ENCODE measurements around the gene TMTC2.

TMTC2 gene

DNA sequence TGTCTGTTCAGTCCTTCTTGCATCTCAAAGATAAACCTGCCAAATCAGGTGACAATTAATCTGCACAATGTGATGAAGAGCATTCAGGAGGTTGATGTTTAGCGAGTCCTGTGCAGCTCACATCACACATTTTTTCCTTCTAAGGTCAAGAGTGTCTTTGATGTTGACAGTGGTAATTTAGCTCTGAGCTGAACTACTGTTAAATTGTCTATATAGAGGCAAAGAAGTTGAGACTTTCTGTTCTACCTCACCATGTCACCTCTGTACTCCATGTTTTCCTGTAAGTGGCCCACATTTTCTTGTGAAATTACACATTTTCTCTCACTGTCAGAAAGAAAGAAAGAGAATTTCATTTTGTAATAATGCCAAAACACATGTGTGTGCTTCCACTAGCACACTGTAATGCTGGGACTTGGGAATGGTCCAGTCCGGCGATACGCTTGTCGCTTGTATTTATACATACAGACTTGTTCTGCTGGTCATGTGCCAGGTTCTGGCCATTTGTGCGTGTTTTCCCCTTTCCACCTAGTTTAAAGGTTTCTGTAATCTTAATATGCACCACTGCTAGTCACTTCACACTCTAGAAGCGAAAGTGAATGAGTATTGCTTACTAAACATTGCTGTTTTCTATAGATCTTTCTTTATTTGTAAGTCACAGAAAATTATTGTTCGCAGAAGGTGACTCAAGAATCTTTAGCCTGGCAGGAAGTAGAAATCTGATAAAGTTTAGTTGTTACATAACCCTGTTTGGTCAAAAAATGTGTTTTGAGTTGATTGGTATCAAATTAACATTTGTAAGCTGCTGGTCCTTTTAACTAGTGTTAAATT, 328.9 kb downstream of the TMTC2 start:
- DNase-seq (ENCODE audit: low read depth in 2 of 2): no peak

DNA sequence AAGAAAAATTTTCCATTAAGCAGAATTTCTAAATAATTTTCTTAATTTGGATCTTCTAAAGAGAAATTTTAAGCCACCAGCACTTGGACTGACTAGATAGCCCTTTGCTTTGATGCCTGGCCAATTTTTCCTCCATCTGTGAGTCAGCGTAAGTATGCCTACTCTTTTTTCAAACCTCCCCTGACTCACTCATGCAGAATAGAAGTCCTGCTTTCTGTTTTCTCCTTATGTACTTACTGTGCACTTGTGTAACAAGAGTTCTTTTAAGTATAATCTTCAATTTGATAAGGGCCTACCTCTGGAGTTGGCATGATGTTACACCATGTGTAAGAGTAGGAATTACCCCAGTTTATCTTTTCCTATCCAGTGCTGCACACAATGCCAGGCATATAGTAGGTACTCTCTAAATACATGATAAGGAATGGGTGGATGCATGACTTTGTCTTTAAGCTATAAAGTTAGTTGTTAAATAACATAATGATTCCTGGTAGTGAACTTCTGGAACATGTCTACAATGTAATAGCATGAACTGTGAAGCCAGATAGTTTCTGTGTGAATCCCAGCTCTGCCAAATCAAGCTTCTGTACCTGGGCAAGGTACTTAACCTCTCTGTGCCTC, 329.6 kb downstream of the TMTC2 start:
- DNase-seq (ENCODE audit: low read depth in 2 of 2): no peak

- DNase-seq (ENCODE audit: low read depth in 2 of 2): no peak
Observed at GRCh38 chr12:83016991-83017390, 330.3 kb downstream of the TMTC2 start.

GRCh38 chr12:83018088-83018487, 331.4 kb downstream of the TMTC2 start:
- no peak for DNase-seq (ENCODE audit: low read depth in 2 of 2)

DNA sequence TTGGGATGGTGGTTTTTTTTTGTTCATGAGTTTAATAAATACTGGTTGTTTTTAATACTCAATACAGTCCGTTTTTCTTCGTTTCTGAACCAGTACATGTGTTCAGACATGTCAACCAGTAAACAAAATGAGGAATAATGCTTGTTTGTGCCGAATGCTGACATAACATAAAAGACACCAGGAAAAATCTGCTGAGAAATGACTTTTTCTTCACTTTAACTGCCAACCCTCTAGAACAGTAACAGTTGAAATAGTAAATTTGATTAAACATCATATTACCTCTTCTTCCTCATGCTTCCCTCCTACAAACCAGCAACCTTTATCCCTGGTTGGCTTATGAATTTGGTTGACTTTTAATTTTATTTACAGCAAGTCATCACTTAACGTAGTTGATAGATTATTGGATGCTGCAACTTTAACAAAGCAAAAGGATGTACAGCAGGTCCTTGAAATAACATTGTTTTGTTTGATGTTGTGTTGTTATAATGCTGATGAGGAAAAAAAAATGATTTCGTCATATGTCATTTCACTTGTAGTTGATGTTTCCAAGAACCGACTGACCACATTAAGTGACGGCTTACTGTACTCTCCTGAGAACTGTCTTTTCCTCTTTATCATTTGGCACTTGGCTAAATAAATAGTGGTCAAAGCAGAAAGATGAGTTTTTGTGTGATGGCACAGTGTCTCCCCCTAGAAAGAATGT, 340.5 kb downstream of the TMTC2 start:
- no peak for DNase-seq (ENCODE audit: low read depth in 2 of 2)

DNA sequence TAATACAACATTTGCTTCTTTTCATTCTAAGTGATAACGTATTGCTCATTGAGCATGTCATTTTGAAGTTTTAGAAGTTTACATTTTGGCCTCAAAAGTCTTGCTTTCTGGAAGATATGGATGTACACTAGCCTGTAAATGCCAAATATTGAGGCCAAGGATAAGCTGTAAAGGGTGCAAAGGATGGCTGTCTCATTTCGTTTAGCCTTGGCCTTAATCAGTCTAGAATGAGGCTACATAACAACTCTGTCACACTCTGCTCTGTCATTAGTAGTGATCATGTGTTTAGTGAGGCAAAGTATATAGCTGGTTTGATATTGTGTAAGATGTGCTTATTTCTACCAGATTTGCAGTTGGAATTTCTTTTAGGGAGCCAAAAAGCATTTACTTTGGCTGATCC, 344.5 kb downstream of the TMTC2 start:
- DNase-seq (ENCODE audit: low read depth in 2 of 2): no peak

- no peak for DNase-seq (ENCODE audit: low read depth in 2 of 2)
Observed at GRCh38 chr12:83036847-83037246, 350.1 kb downstream of the TMTC2 start.

GRCh38 chr12:83039413-83039812, 352.7 kb downstream of the TMTC2 start:
- no peak for DNase-seq (ENCODE audit: low read depth in 2 of 2)

DNA sequence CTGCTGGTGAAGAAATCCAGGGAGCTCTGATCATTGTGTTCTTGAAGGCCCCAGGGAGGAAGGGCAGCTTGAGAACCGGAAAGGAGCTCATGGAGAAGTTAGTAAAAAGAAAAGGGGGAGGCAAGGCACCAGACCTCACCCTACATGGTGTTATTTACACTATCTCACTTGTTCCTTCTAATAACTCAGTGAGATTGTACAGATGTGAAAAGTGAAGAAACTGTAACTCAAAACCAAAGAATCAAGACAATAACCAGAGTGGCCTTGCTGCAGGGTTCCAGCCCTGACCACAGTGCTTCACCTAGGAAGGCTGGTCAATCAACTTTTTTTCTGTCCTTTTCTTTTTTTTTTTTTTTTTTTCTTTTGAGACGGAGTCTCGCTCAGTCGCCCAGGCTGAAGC, 353.6 kb downstream of the TMTC2 start:
- no peak for DNase-seq (ENCODE audit: low read depth in 2 of 2)

- DNase-seq (ENCODE audit: low read depth in 2 of 2): no peak
Observed at GRCh38 chr12:83040991-83041390, 354.3 kb downstream of the TMTC2 start.

- no peak for DNase-seq (ENCODE audit: low read depth in 2 of 2)
Observed at GRCh38 chr12:83042441-83043200, 355.9 kb downstream of the TMTC2 start.

GRCh38 chr12:83044736-83045135, 358.0 kb downstream of the TMTC2 start:
- no peak for DNase-seq (ENCODE audit: low read depth in 2 of 2)

DNA sequence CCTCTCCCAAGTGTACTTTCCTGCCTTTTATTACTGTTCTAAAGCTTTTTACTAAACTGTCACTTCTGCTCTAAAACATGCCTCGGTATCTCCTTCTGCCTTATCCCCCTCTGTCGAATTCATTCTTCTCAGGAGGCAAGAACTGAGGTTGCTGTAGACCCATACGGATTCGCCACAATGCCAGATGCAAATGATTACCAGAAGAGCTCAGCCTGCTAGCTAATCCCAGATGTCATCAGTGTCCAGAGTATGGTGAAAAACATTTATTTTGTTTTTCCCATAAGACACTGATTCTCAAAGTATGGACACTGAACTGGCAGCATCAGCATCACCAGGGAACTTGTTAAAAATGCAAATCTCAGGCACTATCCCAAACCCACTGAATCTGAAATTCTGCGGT, 359.3 kb downstream of the TMTC2 start:
- no peak for DNase-seq (ENCODE audit: low read depth in 2 of 2)

DNA sequence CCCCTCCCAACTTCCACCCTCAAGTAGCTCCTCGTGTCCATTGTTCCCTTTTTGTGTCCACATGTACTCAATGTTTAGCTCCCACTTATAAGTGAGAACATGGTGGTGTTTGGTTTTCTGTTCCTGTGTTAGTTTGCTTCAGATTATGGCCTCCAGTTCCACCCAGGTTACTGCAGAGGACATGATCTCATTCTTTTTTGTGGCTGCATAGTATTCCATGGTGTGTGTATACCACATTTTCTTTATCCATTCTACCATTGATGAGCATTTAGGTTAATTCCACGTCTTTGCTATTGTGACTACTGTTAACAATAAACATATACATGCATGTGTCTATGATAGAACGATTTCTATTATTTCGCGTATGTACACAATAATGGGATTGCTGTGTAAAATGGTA, 362.6 kb downstream of the TMTC2 start:
- DNase-seq (ENCODE audit: low read depth in 2 of 2): no peak

- DNase-seq (ENCODE audit: low read depth in 2 of 2): no peak
Observed at GRCh38 chr12:83052890-83053541, 366.3 kb downstream of the TMTC2 start.

- no peak for DNase-seq (ENCODE audit: low read depth in 2 of 2)
Observed at GRCh38 chr12:83057436-83057835, 370.7 kb downstream of the TMTC2 start.

DNA sequence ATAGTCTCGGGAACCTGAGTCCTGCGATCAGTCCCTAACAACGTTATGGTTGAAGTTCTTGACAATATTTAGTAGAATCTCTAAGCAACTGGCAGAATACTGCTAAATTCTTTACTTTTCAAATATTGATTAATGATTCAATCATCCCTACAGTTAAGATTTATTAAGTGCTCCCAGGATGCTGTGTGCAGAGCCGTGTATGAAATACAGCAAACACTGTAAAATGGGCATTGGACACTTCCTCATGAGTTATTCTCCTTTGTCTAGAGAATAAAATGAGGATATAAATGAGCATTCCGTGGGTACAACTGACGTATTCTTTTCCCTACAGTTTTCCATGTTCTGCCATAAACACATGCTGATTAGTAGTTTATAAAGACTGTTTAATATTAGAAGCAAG, 372.4 kb downstream of the TMTC2 start:
- no peak for DNase-seq (ENCODE audit: low read depth in 2 of 2)

DNA sequence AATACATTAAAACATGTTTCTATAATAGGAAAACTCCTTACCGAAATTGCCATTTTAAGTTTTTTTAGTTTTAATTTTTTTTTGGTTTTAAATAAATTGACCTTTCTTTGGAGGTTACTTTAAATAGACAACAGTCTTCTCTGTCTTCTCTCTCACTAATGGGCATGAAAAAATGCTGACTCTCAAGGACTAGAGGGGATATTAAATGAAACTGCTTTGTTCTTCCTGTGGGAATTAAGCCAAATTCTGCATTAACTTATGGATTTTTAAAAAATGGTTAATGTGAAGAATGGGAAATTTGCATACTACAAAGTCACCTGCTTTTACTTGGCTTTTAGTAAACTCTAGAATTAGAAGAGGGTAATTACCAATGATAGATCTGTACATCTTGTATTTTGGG, 378.9 kb downstream of the TMTC2 start:
- no peak for DNase-seq (ENCODE audit: low read depth in 2 of 2)

- DNase-seq (ENCODE audit: low read depth in 2 of 2): no peak
Observed at GRCh38 chr12:83067981-83068380, 381.3 kb downstream of the TMTC2 start.

DNA sequence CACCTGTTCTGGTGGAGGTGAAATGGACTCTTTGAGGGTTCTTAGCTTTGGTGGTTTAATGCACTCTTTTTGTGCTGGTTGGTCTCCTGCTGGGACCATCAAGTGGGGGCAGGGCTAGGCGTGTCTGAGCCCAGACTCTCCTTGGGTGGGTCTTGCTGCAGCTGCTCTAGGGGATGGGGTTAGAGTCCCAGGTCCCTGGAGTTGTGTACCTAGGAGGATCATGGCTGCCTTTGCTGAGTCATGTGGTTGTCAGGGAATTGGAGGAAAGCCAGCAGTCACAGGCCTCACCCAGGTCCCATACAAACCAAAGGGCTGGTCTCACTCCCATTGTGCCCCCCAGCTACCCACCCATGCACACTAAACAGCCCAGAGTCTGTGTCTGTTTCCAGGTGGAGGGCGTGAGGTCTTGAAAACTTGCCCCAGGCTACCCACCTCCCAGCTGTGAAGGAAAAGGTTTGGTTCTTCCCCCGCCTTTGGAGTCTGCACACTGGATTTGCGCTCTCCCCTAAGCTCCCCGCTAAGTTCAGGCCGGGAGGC, 387.7 kb downstream of the TMTC2 start:
- DNase-seq (ENCODE audit: low read depth in 2 of 2): no peak

GRCh38 chr12:83075471-83075870, 388.8 kb downstream of the TMTC2 start:
- no peak for DNase-seq (ENCODE audit: low read depth in 2 of 2)
